CD14-positive monocyte (primary cell): ENCODE measurements around the gene TADA2A. TPM values are rescaled to one million over a fixed set of nuclear protein-coding genes. Genes with fewer than 3 reads are reported as not detected.
A peak's percentile ranks its signal among the peaks of the same experiment; 100 is the strongest.

Experiments used
- DNase-seq, 3 donors: peaks; one replicate each; pipeline ENCODE4 v3.0.0-alpha.2; 2011 to 2022
- H2AFZ ChIP-seq: 2 replicates; pipeline ENCODE4 v1.6.0; 2012; ENCODE audit warnings: mild to moderate bottlenecking, low read depth, low read length, inconsistent platforms; ENCODE audit not compliant: insufficient read depth, poor library complexity, severe bottlenecking
- H3K27ac ChIP-seq, 2 donors: 1 replicate in 1 of 2; 2 replicates in 1 of 2; pipeline ENCODE4 v1.5.1; 2012 to 2013; ENCODE audit warnings: low read length in 2 of 2, control low read depth in 1 of 2, inconsistent platforms in 1 of 2, low read depth in 1 of 2, mild to moderate bottlenecking in 1 of 2
- H3K27me3 ChIP-seq, 2 donors: one replicate each; pipeline versions ENCODE4 v1.6.0 to v1.6.1; 2011 to 2013; ENCODE audit warnings: low read length in 2 of 2; ENCODE audit not compliant: control insufficient read depth in 2 of 2, insufficient read depth in 2 of 2
- H3K36me3 ChIP-seq, 2 donors: replicated peaks in 1 of 2; 1 replicate in 1 of 2; 2 replicates in 1 of 2; pipeline versions ENCODE4 v1.5.1 to v1.6.1; 2012 to 2013; ENCODE audit warnings: low read length in 2 of 2, control low read depth in 1 of 2, inconsistent platforms in 1 of 2, mild to moderate bottlenecking in 1 of 2; ENCODE audit not compliant: insufficient read depth in 2 of 2, control insufficient read depth in 1 of 2
- H3K4me1 ChIP-seq, 2 donors: 1 replicate in 1 of 2; 2 replicates in 1 of 2; pipeline versions ENCODE4 v1.5.1 to v1.6.1; 2012 to 2013; ENCODE audit warnings: low read length in 2 of 2, control low read depth in 1 of 2, inconsistent platforms in 1 of 2, mild to moderate bottlenecking in 1 of 2, moderate library complexity in 1 of 2; ENCODE audit not compliant: insufficient read depth in 2 of 2, control insufficient read depth in 1 of 2
- H3K4me2 ChIP-seq: replicated peaks from 2 replicates; pipeline ENCODE3; 2012; ENCODE audit warnings: low read length, moderate library complexity, mild to moderate bottlenecking; ENCODE audit not compliant: poor library complexity, severe bottlenecking; ENCODE audit errors: extremely low read depth
- H3K4me3 ChIP-seq, 3 experiments: fragments of 200-600 bp in 1 of 3; sonication (generic) in 1 of 3; replicated peaks in 1 of 3; 1 replicate in 2 of 3; 2 replicates in 1 of 3; pipeline ENCODE4 v1.5.1; 2011 to 2013; ENCODE audit warnings: low read length in 3 of 3, mild to moderate bottlenecking in 3 of 3, control low read depth in 2 of 3, low read depth in 2 of 3, inconsistent platforms in 1 of 3, moderate library complexity in 1 of 3
- H3K79me2 ChIP-seq: 2 replicates; pipeline ENCODE4 v1.6.0; 2012; ENCODE audit warnings: mild to moderate bottlenecking, control low read depth, inconsistent platforms, low read length, moderate library complexity; ENCODE audit not compliant: insufficient read depth
- H3K9ac ChIP-seq: 2 replicates; pipeline ENCODE4 v1.6.0; 2017; ENCODE audit warnings: low read length, mild to moderate bottlenecking; ENCODE audit not compliant: insufficient read depth, poor library complexity, severe bottlenecking
- H3K9me3 ChIP-seq, 2 donors: replicated peaks in 1 of 2; 1 replicate in 1 of 2; 2 replicates in 1 of 2; pipeline versions ENCODE4 v1.5.1 to v1.6.1; 2012 to 2013; ENCODE audit warnings: low read length in 2 of 2, control low read depth in 1 of 2; ENCODE audit not compliant: control insufficient read depth in 1 of 2, insufficient read depth in 1 of 2
- H4K20me1 ChIP-seq: 2 replicates; pipeline ENCODE4 v1.6.0; 2012; ENCODE audit warnings: mild to moderate bottlenecking, low read length, control low read depth, moderate library complexity; ENCODE audit not compliant: insufficient read depth
- H3K27ac Mint-ChIP-seq, 7 donors: one replicate each; pipeline ENCODE4 v1.8.0; 2020; ENCODE audit warnings: mild to moderate bottlenecking in 7 of 7, mixed read lengths in 7 of 7, moderate library complexity in 6 of 7, inconsistent platforms in 2 of 7
- H3K27me3 Mint-ChIP-seq, 3 donors: one replicate each; pipeline ENCODE4 v1.8.0; 2021 to 2022; ENCODE audit warnings: low read depth in 3 of 3, mild to moderate bottlenecking in 3 of 3, mixed read lengths in 3 of 3, moderate library complexity in 3 of 3, inconsistent platforms in 1 of 3
- H3K36me3 Mint-ChIP-seq, 2 donors: one replicate each; pipeline ENCODE4 v1.8.0; 2020; ENCODE audit warnings: mixed read lengths in 2 of 2, inconsistent platforms in 1 of 2, mild to moderate bottlenecking in 1 of 2
- H3K4me1 Mint-ChIP-seq: one replicate; pipeline ENCODE4 v1.8.0; 2020; ENCODE audit warnings: mild to moderate bottlenecking, mixed read lengths
- H3K4me3 Mint-ChIP-seq, 2 donors: one replicate each; pipeline ENCODE4 v1.8.0; 2020; ENCODE audit warnings: mild to moderate bottlenecking in 2 of 2, mixed read lengths in 2 of 2, moderate library complexity in 1 of 2
- H3K9me3 Mint-ChIP-seq, 7 donors: one replicate each; pipeline ENCODE4 v1.8.0; 2020 to 2022; ENCODE audit warnings: mixed read lengths in 7 of 7, mild to moderate bottlenecking in 6 of 7, moderate library complexity in 6 of 7, inconsistent platforms in 2 of 7
- CTCF ChIP-seq: fragments of 200-600 bp; IDR thresholded peaks from one replicate; pipeline ENCODE4 v1.8.0; 2022; ENCODE audit warnings: antibody characterized with exemption, mild to moderate bottlenecking
- WGBS: methylation state at CpG from one replicate; pipeline ENCODE4 v1.1.5; 2013; ENCODE audit warnings: missing lambda C conversion rate; ENCODE audit not compliant: insufficient coverage; 5-methylcytosine and 5-hydroxymethylcytosine counted together
- intact Hi-C, 2 donors: fragments of 100-400 bp; cut with micrococcal nuclease; formaldehyde crosslinking; loops; one replicate each; pipeline versions ENCODE4 v1.15.0 to v1.15.1; 2023
- polyA plus RNA-seq, 3 donors: library from polyadenylated mRNA; depleted of rRNA in 1 of 3; unstranded in 2 of 3; stranded (reverse) in 1 of 3; fragments of 300-500 nt in 2 of 3; fragments of >200 nt in 1 of 3; fragmentation: Illumina TruSeq in 2 of 3; gene quantifications; 1 replicate in 2 of 3; 2 replicates in 1 of 3; pipeline ENCODE4 v1.2.3, GENCODE V29; 2012 to 2021

The TADA2A gene
- polyA plus RNA-seq, 3 donors = 2.9 to 8.2 (median 4.3) TPM

- no peak for TF ChIP-seq CTCF
- H4K20me1 ChIP-seq = no peaks in the 10 kb centered on the region
- no peak overlapping the region for H3K27ac ChIP-seq
- Mint-ChIP-seq H3K4me1 (peaks cover 10% of the 10 kb centered on the region), H3K27ac (no peak overlapping the region), H3K36me3 (no peaks in the 10 kb centered on the region), H3K4me3 (no peak overlapping the region), H3K9me3 (no peaks in the 10 kb centered on the region), H3K27me3 (peaks cover 0 to 3% (median 2%) of the 10 kb centered on the region in 3 donors)
- H3K9ac ChIP-seq = no peak overlapping the region
- no peaks in the 10 kb centered on the region for H3K79me2 ChIP-seq
- H3K9me3 ChIP-seq = no peaks in the 10 kb centered on the region
- no peak overlapping the region for H3K4me3 ChIP-seq
- H3K4me1 ChIP-seq = peaks cover 4 to 7% of the 10 kb centered on the region in 2 donors
- H3K36me3 ChIP-seq = no peaks in the 10 kb centered on the region
- no peak for DNase-seq
- intact Hi-C loops = no loop called here
- H3K27me3 ChIP-seq = no peaks in the 10 kb centered on the region
- 50% methylated on average over 1 of the region's 1 CpG for whole genome bisulfite sequencing
- no peak overlapping the region for H3K4me2 ChIP-seq
- no peak overlapping the region for H2AFZ ChIP-seq
These were observed 41.1 kb upstream of the TADA2A start for GRCh38 chr17:37365589-37365988.

GRCh38 chr17:37368577-37368976 is 38.1 kb upstream of the TADA2A start:
- Histone ChIP-seq H3K9ac (no peak overlapping the region), H3K27me3 (no peaks in the 10 kb centered on the region), H3K79me2 (no peaks in the 10 kb centered on the region), H3K36me3 (no peaks in the 10 kb centered on the region), H3K27ac (no peak overlapping the region), H3K4me1 (peaks cover 3 to 5% of the 10 kb centered on the region in 2 donors), H2AFZ (no peak overlapping the region), H3K4me3 (no peak overlapping the region), H3K4me2 (no peak overlapping the region), H4K20me1 (no peaks in the 10 kb centered on the region), H3K9me3 (no peaks in the 10 kb centered on the region)
- Mint-ChIP-seq H3K36me3 (no peaks in the 10 kb centered on the region), H3K27me3 (peaks cover 0 to 2% (median 0%) of the 10 kb centered on the region in 3 donors), H3K4me1 (peaks cover 10% of the 10 kb centered on the region), H3K4me3 (no peak overlapping the region), H3K9me3 (no peaks in the 10 kb centered on the region), H3K27ac (no peak overlapping the region)
- WGBS = no CpG with 5 or more reads among the region's 3 CpGs
- no peak for TF ChIP-seq CTCF
- intact Hi-C loops = no loop called here
- peak in 1 of 3 donors; percentile 19 for DNase-seq
